ENCODE data around the gene SGK1. TPM values are rescaled to one million over a fixed set of nuclear protein-coding genes. Genes with fewer than 3 reads are reported as not detected.

SGK1 gene
- polyA plus RNA-seq, 1 donor (not counting 4 experiments of a cell fraction or from before 2014, with no cell fraction given), result 156 TPM

DNA sequence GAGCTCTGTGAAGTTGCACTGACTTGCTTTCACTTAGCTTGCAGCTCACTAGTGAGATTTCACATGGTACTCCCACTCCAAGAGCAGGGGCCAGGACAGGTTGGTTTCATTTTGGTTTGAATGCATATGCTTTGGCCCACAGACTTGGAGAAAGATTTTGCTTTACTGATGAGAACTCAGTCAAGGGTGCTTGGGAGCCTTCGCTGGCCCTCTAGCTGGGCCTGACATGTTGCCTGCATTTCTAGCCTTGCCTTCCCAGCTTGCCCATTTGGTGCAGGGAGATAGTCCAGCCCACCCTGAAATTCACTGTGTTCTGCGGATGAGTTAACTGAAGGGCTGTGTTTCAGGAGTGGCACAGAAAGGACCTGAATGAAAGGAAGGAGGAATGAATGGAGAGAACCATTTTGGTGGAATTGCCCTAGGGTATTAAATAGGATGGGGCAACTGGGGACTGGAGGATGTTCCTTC is 1.9 kb downstream of the SGK1 start:
- Histone ChIP-seq H3K36me3 (ENCODE audit: control insufficient read depth in 2 of 2, extremely low read depth in 1 of 2, insufficient read depth in 2 of 2, low read length in 2 of 2) (no peaks in the 10 kb centered on the region), H3K9me3 (ENCODE audit: control insufficient read depth, low read depth, low read length) (no peaks in the 10 kb centered on the region), H3K27ac (ENCODE audit: control insufficient read depth, insufficient read depth, low read length) (no peak overlapping the region), H3K4me1 (ENCODE audit: control insufficient read depth, extremely low read depth, insufficient read depth, low read length) (peaks cover 5% of the 10 kb centered on the region), H3K9ac (ENCODE audit: control insufficient read depth, extremely low read depth, insufficient read depth, low read length) (no peak overlapping the region), H2AFZ (ENCODE audit: control insufficient read depth, low read length) (no peak overlapping the region), H3K4me2 (ENCODE audit: control insufficient read depth, extremely low read depth, insufficient read depth, low read depth, low read length) (no peak overlapping the region), H3K4me3 (ENCODE audit: control insufficient read depth in 2 of 3, extremely low read depth in 1 of 3, insufficient read depth in 2 of 3, low read depth in 1 of 3, low read length in 3 of 3) (no peak overlapping the region), H3K9me1 (ENCODE audit: control insufficient read depth, extremely low read depth, insufficient read depth, low read length) (no peaks in the 10 kb centered on the region), H4K20me1 (ENCODE audit: control insufficient read depth, extremely low read depth, insufficient read depth, low read length) (no peaks in the 10 kb centered on the region), H3K79me2 (ENCODE audit: control insufficient read depth, insufficient read depth, low read length) (no peaks in the 10 kb centered on the region), H3K27me3 (ENCODE audit: control insufficient read depth, extremely low read depth, insufficient read depth, low read length) (no peaks in the 10 kb centered on the region)
- DNase-seq (ENCODE audit: low read depth, low spot score), result no peak
- TF ChIP-seq, protein P1, sequence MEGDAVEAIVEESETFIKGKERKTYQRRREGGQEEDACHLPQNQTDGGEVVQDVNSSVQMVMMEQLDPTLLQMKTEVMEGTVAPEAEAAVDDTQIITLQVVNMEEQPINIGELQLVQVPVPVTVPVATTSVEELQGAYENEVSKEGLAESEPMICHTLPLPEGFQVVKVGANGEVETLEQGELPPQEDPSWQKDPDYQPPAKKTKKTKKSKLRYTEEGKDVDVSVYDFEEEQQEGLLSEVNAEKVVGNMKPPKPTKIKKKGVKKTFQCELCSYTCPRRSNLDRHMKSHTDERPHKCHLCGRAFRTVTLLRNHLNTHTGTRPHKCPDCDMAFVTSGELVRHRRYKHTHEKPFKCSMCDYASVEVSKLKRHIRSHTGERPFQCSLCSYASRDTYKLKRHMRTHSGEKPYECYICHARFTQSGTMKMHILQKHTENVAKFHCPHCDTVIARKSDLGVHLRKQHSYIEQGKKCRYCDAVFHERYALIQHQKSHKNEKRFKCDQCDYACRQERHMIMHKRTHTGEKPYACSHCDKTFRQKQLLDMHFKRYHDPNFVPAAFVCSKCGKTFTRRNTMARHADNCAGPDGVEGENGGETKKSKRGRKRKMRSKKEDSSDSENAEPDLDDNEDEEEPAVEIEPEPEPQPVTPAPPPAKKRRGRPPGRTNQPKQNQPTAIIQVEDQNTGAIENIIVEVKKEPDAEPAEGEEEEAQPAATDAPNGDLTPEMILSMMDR (optimal IDR thresholded peaks at IDR 0.05 in 1 of 3, IDR thresholded peaks at IDR 0.05 in 1 of 3, conservative IDR thresholded peaks at IDR 0.05 in 1 of 3; ENCODE audit: extremely low read depth in 1 of 3, insufficient read depth in 2 of 3, low read length in 3 of 3), result no peak
- TF ChIP-seq EZH2 (IDR thresholded peaks at IDR 0.05; ENCODE audit: low read length), result no peak
- dilution Hi-C loops (cut with MboI; ENCODE audit: extremely low pct_ligation_motif_present, low sequenced_read_pairs), result no loop called here
- FAIRE-seq, result no peak

GRCh38 chr6:134315189-134315588 is 2.7 kb downstream of the SGK1 start:
- FAIRE-seq (no peak), DNase-seq (ENCODE audit: low read depth, low spot score) (no peak)
- Histone ChIP-seq H4K20me1 (ENCODE audit: control insufficient read depth, extremely low read depth, insufficient read depth, low read length) (no peaks in the 10 kb centered on the region), H3K4me3 (ENCODE audit: control insufficient read depth in 2 of 3, extremely low read depth in 1 of 3, insufficient read depth in 2 of 3, low read depth in 1 of 3, low read length in 3 of 3) (no peak overlapping the region), H3K9ac (ENCODE audit: control insufficient read depth, extremely low read depth, insufficient read depth, low read length) (no peak overlapping the region), H3K79me2 (ENCODE audit: control insufficient read depth, insufficient read depth, low read length) (no peaks in the 10 kb centered on the region), H3K4me1 (ENCODE audit: control insufficient read depth, extremely low read depth, insufficient read depth, low read length) (peaks cover 5% of the 10 kb centered on the region), H3K36me3 (ENCODE audit: control insufficient read depth in 2 of 2, extremely low read depth in 1 of 2, insufficient read depth in 2 of 2, low read length in 2 of 2) (no peaks in the 10 kb centered on the region), H2AFZ (ENCODE audit: control insufficient read depth, low read length) (no peak overlapping the region), H3K27me3 (ENCODE audit: control insufficient read depth, extremely low read depth, insufficient read depth, low read length) (no peaks in the 10 kb centered on the region), H3K27ac (ENCODE audit: control insufficient read depth, insufficient read depth, low read length) (no peak overlapping the region), H3K9me1 (ENCODE audit: control insufficient read depth, extremely low read depth, insufficient read depth, low read length) (no peaks in the 10 kb centered on the region), H3K4me2 (ENCODE audit: control insufficient read depth, extremely low read depth, insufficient read depth, low read depth, low read length) (no peak overlapping the region), H3K9me3 (ENCODE audit: control insufficient read depth, low read depth, low read length) (no peaks in the 10 kb centered on the region)
- dilution Hi-C loops (cut with MboI; ENCODE audit: extremely low pct_ligation_motif_present, low sequenced_read_pairs), result no loop called here
- TF ChIP-seq EZH2 (IDR thresholded peaks at IDR 0.05; ENCODE audit: low read length), result no peak
- TF ChIP-seq, protein P1 (optimal IDR thresholded peaks at IDR 0.05 in 1 of 3, IDR thresholded peaks at IDR 0.05 in 1 of 3, conservative IDR thresholded peaks at IDR 0.05 in 1 of 3; ENCODE audit: extremely low read depth in 1 of 3, insufficient read depth in 2 of 3, low read length in 3 of 3), result no peak

All from keratinocyte (primary cell).